Keratinocyte (primary cell): Measurements from ENCODE around the gene LDLRAD4. TPM values are rescaled to one million over a fixed set of nuclear protein-coding genes. Genes with fewer than 3 reads are reported as not detected.

Experiments used
- DNase-seq: peaks from one replicate; pipeline ENCODE4 v3.0.0-alpha.2; 2011; ENCODE audit warnings: low read depth, missing footprints, low spot score
- FAIRE-seq: peaks from 2 replicates; lab custom pipeline; 2011; peaks lifted over from hg19 to GRCh38; lab: Jason Lieb, UNC
- H2AFZ ChIP-seq: 2 replicates; pipeline ENCODE4 v1.6.0; 2012; ENCODE audit warnings: low read length, control low read depth, inconsistent platforms; ENCODE audit not compliant: control insufficient read depth
- H3K27ac ChIP-seq: 2 replicates; pipeline ENCODE4 v1.5.1; 2011; ENCODE audit warnings: low read length; ENCODE audit not compliant: control insufficient read depth, insufficient read depth
- H3K27me3 ChIP-seq: 3 replicates; pipeline ENCODE4 v1.6.0; 2011; ENCODE audit warnings: low read length; ENCODE audit not compliant: control insufficient read depth, insufficient read depth; ENCODE audit errors: extremely low read depth
- H3K36me3 ChIP-seq, 2 experiments: 2 replicates in 1 of 2; 3 replicates in 1 of 2; pipeline ENCODE4 v1.5.1; 2011; ENCODE audit warnings: low read length in 2 of 2, mild to moderate bottlenecking in 1 of 2; ENCODE audit not compliant: control insufficient read depth in 2 of 2, insufficient read depth in 2 of 2; ENCODE audit errors: extremely low read depth in 1 of 2
- H3K4me1 ChIP-seq: 3 replicates; pipeline ENCODE4 v1.5.1; 2011; ENCODE audit warnings: low read length; ENCODE audit not compliant: control insufficient read depth, insufficient read depth; ENCODE audit errors: extremely low read depth
- H3K4me2 ChIP-seq: 3 replicates; pipeline ENCODE4 v1.6.0; 2011; ENCODE audit warnings: low read depth, low read length; ENCODE audit not compliant: control insufficient read depth, insufficient read depth; ENCODE audit errors: extremely low read depth
- H3K4me3 ChIP-seq, 3 experiments: fragments of 200-600 bp in 1 of 3; sonication (generic) in 1 of 3; 2 replicates in 2 of 3; 3 replicates in 1 of 3; pipeline ENCODE4 v1.5.1; 2011 to 2016; ENCODE audit warnings: low read length in 3 of 3, mild to moderate bottlenecking in 3 of 3, control low read depth in 2 of 3, inconsistent platforms in 1 of 3, low read depth in 1 of 3, mixed read lengths in 1 of 3, mixed run types in 1 of 3, moderate library complexity in 1 of 3; ENCODE audit not compliant: control insufficient read depth in 2 of 3, insufficient read depth in 2 of 3; ENCODE audit errors: extremely low read depth in 1 of 3
- H3K79me2 ChIP-seq: 2 replicates; pipeline ENCODE4 v1.6.0; 2012; ENCODE audit warnings: low read length; ENCODE audit not compliant: control insufficient read depth, insufficient read depth
- H3K9ac ChIP-seq: 3 replicates; pipeline ENCODE4 v1.6.0; 2011; ENCODE audit warnings: low read length; ENCODE audit not compliant: control insufficient read depth, insufficient read depth; ENCODE audit errors: extremely low read depth
- H3K9me1 ChIP-seq: 3 replicates; pipeline ENCODE4 v1.6.0; 2011; ENCODE audit warnings: low read length; ENCODE audit not compliant: control insufficient read depth, insufficient read depth; ENCODE audit errors: extremely low read depth
- H3K9me3 ChIP-seq: 2 replicates; pipeline ENCODE4 v1.5.1; 2012; ENCODE audit warnings: low read depth, low read length; ENCODE audit not compliant: control insufficient read depth
- H4K20me1 ChIP-seq: 3 replicates; pipeline ENCODE4 v1.6.0; 2011; ENCODE audit warnings: low read length; ENCODE audit not compliant: control insufficient read depth, insufficient read depth; ENCODE audit errors: extremely low read depth
- EZH2 ChIP-seq: IDR thresholded peaks from one replicate; pipeline ENCODE4 v1.6.1; 2012; ENCODE audit warnings: inconsistent platforms, mild to moderate bottlenecking, low read length, moderate library complexity
- dilution Hi-C: fragments of 300-500 bp; cut with MboI; formaldehyde crosslinking; loops from one replicate; pipeline ENCODE4 v1.7.0; 2020; ENCODE audit warnings: low sequenced_read_pairs; ENCODE audit not compliant: extremely low pct_ligation_motif_present
- polyA plus RNA-seq, 5 experiments: library from polyadenylated mRNA; depleted of rRNA in 3 of 5; stranded (reverse) in 3 of 5; stranded (forward) in 1 of 5; unstranded in 1 of 5; fragments of >200 nt; gene quantifications; 1 replicate in 1 of 5; 2 replicates in 3 of 5; 3 replicates in 1 of 5; pipeline versions ENCODE4 v1.2.1 to v1.2.3, GENCODE V29; 2011 to 2012; ENCODE audit warnings: missing spikeins in 2 of 5, low read depth in 1 of 5, low replicate concordance in 1 of 5
- TF ChIP-seq, protein P1 (sequence below), 3 experiments: IDR thresholded peaks in 1 of 3; conservative IDR thresholded peaks in 1 of 3; optimal IDR thresholded peaks in 1 of 3; 2 replicates in 2 of 3; 3 replicates in 1 of 3; pipeline versions ENCODE3 to v1.5.1; 2011; ENCODE audit warnings: low read length in 3 of 3, mild to moderate bottlenecking in 3 of 3, moderate library complexity in 2 of 3, control low read depth in 1 of 3, inconsistent platforms in 1 of 3; ENCODE audit not compliant: insufficient read depth in 2 of 3; ENCODE audit errors: extremely low read depth in 1 of 3

Gene LDLRAD4
- polyA plus RNA-seq, 1 donor (not counting 4 experiments of a cell fraction or from before 2014, with no cell fraction given), result not detected

- no peaks in the 10 kb centered on the region for H4K20me1 ChIP-seq
- no peak overlapping the region for H3K4me3 ChIP-seq
- no peaks in the 10 kb centered on the region for H3K27me3 ChIP-seq
- H3K27ac ChIP-seq, result no peak overlapping the region
- no peaks in the 10 kb centered on the region for H3K36me3 ChIP-seq
- TF ChIP-seq, protein P1, sequence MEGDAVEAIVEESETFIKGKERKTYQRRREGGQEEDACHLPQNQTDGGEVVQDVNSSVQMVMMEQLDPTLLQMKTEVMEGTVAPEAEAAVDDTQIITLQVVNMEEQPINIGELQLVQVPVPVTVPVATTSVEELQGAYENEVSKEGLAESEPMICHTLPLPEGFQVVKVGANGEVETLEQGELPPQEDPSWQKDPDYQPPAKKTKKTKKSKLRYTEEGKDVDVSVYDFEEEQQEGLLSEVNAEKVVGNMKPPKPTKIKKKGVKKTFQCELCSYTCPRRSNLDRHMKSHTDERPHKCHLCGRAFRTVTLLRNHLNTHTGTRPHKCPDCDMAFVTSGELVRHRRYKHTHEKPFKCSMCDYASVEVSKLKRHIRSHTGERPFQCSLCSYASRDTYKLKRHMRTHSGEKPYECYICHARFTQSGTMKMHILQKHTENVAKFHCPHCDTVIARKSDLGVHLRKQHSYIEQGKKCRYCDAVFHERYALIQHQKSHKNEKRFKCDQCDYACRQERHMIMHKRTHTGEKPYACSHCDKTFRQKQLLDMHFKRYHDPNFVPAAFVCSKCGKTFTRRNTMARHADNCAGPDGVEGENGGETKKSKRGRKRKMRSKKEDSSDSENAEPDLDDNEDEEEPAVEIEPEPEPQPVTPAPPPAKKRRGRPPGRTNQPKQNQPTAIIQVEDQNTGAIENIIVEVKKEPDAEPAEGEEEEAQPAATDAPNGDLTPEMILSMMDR (optimal IDR thresholded peaks at IDR 0.05 in 1 of 3, IDR thresholded peaks at IDR 0.05 in 1 of 3, conservative IDR thresholded peaks at IDR 0.05 in 1 of 3; ENCODE audit: extremely low read depth in 1 of 3, insufficient read depth in 2 of 3, low read length in 3 of 3), result no peak
- TF ChIP-seq EZH2, result no peak
- dilution Hi-C loops, result no loop called here
- H3K9me1 ChIP-seq, result no peaks in the 10 kb centered on the region
- DNase-seq (no peak), FAIRE-seq (no peak)
- no peak overlapping the region for H2AFZ ChIP-seq
- H3K79me2 ChIP-seq, result no peaks in the 10 kb centered on the region
- no peaks in the 10 kb centered on the region for H3K9me3 ChIP-seq
- no peaks in the 10 kb centered on the region for H3K4me1 ChIP-seq
- no peak overlapping the region for H3K9ac ChIP-seq
- no peak overlapping the region for H3K4me2 ChIP-seq
These were observed 28.9 kb downstream of the LDLRAD4 start for GRCh38 chr18:13247506-13247905.

DNA sequence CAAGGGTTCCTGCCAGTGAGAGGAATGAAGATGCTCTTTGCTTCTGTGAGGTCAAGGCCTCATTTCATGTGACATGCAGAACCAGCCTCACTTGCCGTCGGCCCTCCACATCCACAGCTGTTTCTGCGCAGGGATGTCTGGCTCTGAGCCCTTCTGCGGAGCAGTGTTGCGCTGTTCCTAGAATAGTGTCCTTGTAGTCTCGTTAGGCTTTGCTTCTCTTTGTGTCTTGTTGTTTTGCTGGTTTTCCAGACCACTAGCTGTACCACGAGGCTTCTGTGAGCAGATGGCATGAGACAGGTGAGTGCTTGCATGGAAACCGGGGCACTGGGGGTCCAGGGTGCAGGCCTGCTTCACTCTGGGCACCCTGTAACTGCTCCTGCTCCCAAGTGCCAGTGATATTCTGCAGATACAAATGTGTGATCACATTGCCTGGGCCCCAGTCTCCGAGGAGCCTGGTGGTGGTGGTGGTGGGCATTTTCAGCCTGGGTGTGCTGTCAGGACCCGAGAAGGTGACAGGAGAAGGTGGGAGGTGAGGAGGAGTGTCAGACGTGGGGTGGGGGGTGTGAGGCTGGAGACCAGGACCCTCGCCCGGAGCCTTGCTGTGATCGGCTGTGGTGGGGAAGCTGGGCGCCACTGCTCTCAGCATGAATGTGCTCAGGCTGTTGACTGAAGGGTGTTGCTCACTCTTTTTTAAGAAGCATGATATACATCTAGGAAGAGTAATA, 34.3 kb downstream of the LDLRAD4 start:
- no peaks in the 10 kb centered on the region for H3K9me1 ChIP-seq
- H3K27me3 ChIP-seq, result peaks cover 3% of the 10 kb centered on the region
- no peak for FAIRE-seq
- H3K4me2 ChIP-seq, result no peak overlapping the region
- H3K79me2 ChIP-seq, result no peaks in the 10 kb centered on the region
- H3K4me1 ChIP-seq, result no peaks in the 10 kb centered on the region
- H3K27ac ChIP-seq, result no peak overlapping the region
- no peak overlapping the region for H3K9ac ChIP-seq
- no peak for DNase-seq
- no peaks in the 10 kb centered on the region for H4K20me1 ChIP-seq
- no peaks in the 10 kb centered on the region for H3K9me3 ChIP-seq
- H2AFZ ChIP-seq, result no peak overlapping the region
- TF ChIP-seq, protein P1 (optimal IDR thresholded peaks at IDR 0.05 in 1 of 3, IDR thresholded peaks at IDR 0.05 in 1 of 3, conservative IDR thresholded peaks at IDR 0.05 in 1 of 3; ENCODE audit: extremely low read depth in 1 of 3, insufficient read depth in 2 of 3, low read length in 3 of 3), result no peak
- TF ChIP-seq EZH2, result no peak
- dilution Hi-C loops, result no loop called here
- no peaks in the 10 kb centered on the region for H3K36me3 ChIP-seq
- H3K4me3 ChIP-seq, result no peak overlapping the region
